ENCODE measurements around the gene ASB2. TPM values are rescaled to one million over a fixed set of nuclear protein-coding genes. Genes with fewer than 3 reads are reported as not detected.

ASB2 gene
- total and polyA plus RNA-seq, 2 of the 13 experiments (the other 11 are each of a cell fraction or from before 2014, with no cell fraction given): 0.82 to 4.1 TPM

- no peak for TF ChIP-seq BRF2 (CRISPR knock-in tag; IDR thresholded peaks at IDR 0.05)
- TF ChIP-seq RAD21 (CRISPR knock-in tag; IDR thresholded peaks at IDR 0.05): peak; percentile 54; the same call in 1 of the 2 replicates
- TF ChIP-seq ZNF644 (CRISPR knock-in tag; IDR thresholded peaks at IDR 0.05; ENCODE audit: low read depth): 0 out of 2 replicates have a peak, but pooled peaks have one; percentile 10
- no peak for TF ChIP-seq ZNF253 (CRISPR knock-in tag; IDR thresholded peaks at IDR 0.05; ENCODE audit: borderline replicate concordance)
- TF ChIP-seq GABPB1 (CRISPR knock-in tag; IDR thresholded peaks at IDR 0.05): peak; percentile 63
- no peak for TF ChIP-seq ATF5 (CRISPR knock-in tag; IDR thresholded peaks at IDR 0.05; ENCODE audit: low read depth)
- TF ChIP-seq ONECUT2 (CRISPR knock-in tag; IDR thresholded peaks at IDR 0.05): no peak
- TF ChIP-seq PRPF4 (IDR thresholded peaks at IDR 0.05; ENCODE audit: low read depth, low read length, poor library complexity, severe bottlenecking): peak; percentile 29
- 0 out of 2 replicates have a peak, but pooled peaks have one; percentile 11 for TF ChIP-seq THRA (CRISPR knock-in tag; IDR thresholded peaks at IDR 0.05; ENCODE audit: borderline replicate concordance)
- TF ChIP-seq ZNF574 (CRISPR knock-in tag; IDR thresholded peaks at IDR 0.05): 0 out of 2 replicates have a peak, but pooled peaks have one; percentile 31
- TF ChIP-seq ZNF691 (CRISPR knock-in tag; IDR thresholded peaks at IDR 0.05; ENCODE audit: borderline replicate concordance, low read depth): peak; percentile 97
- TF ChIP-seq PHF21A (CRISPR knock-in tag; IDR thresholded peaks at IDR 0.05): no peak
- no peak for TF ChIP-seq YEATS2 (CRISPR knock-in tag; IDR thresholded peaks at IDR 0.05; ENCODE audit: borderline replicate concordance)
- TF ChIP-seq CTCF (CRISPR knock-in tag; IDR thresholded peaks at IDR 0.05): peak; percentile 74
- no peak for TF ChIP-seq SPEN (CRISPR knock-in tag; IDR thresholded peaks at IDR 0.05; ENCODE audit: low read depth)
- TF ChIP-seq ZBTB3 (CRISPR knock-in tag; IDR thresholded peaks at IDR 0.05; ENCODE audit: borderline replicate concordance, low read depth): no peak
- 0 out of 2 replicates have a peak, but pooled peaks have one; percentile 25 for TF ChIP-seq EHMT2 (IDR thresholded peaks at IDR 0.05; ENCODE audit: borderline replicate concordance, low read depth, low read length)
- no peak for TF ChIP-seq BRCA1 (CRISPR knock-in tag; IDR thresholded peaks at IDR 0.05)
- TF ChIP-seq MTA3 (CRISPR knock-in tag; IDR thresholded peaks at IDR 0.05): no peak
Measured at GRCh38 chr14:93906341-93907329, 69.7 kb downstream of the ASB2 start (continued).
